Effector memory CD4-positive, alpha-beta T cell (primary cell): ENCODE data around the gene GALNS.

ENCODE experiments used
- DNase-seq, 3 donors: peaks; one replicate each; pipeline ENCODE4 v3.0.0-alpha.2; 2020
- H3K27ac ChIP-seq: 2 replicates; pipeline ENCODE4 v1.7.0; 2013; ENCODE audit warnings: mild to moderate bottlenecking, low read length, moderate library complexity; ENCODE audit not compliant: insufficient read depth, poor library complexity, severe bottlenecking
- H3K27me3 ChIP-seq: replicated peaks from 2 replicates; pipeline ENCODE4 v1.7.0; 2013; ENCODE audit warnings: mild to moderate bottlenecking, low read length; ENCODE audit not compliant: insufficient read depth, control insufficient read depth, poor library complexity, severe bottlenecking
- H3K36me3 ChIP-seq: 2 replicates; pipeline ENCODE4 v1.7.0; 2013; ENCODE audit warnings: mild to moderate bottlenecking, low read length, moderate library complexity; ENCODE audit not compliant: control insufficient read depth, insufficient read depth
- H3K4me1 ChIP-seq: 2 replicates; pipeline ENCODE4 v1.7.0; 2013; ENCODE audit warnings: low read length, mild to moderate bottlenecking; ENCODE audit not compliant: control insufficient read depth, insufficient read depth, poor library complexity, severe bottlenecking
- H3K4me3 ChIP-seq: 2 replicates; pipeline ENCODE4 v1.7.0; 2013; ENCODE audit warnings: low read length, low read depth, mild to moderate bottlenecking; ENCODE audit not compliant: insufficient read depth, poor library complexity, severe bottlenecking
- H3K9me3 ChIP-seq: 2 replicates; pipeline ENCODE4 v1.7.0; 2013; ENCODE audit warnings: mild to moderate bottlenecking, low read length, moderate library complexity; ENCODE audit not compliant: control insufficient read depth

GALNS gene

GRCh38 chr16:88836791-88837190, 20.0 kb downstream of the GALNS start:
- no peak overlapping the region for H3K27ac ChIP-seq
- no peaks in the 10 kb centered on the region for H3K9me3 ChIP-seq
- no peak overlapping the region for H3K4me3 ChIP-seq
- no peaks in the 10 kb centered on the region for H3K4me1 ChIP-seq
- no peaks in the 10 kb centered on the region for H3K27me3 ChIP-seq
- peaks cover 22% of the 10 kb centered on the region for H3K36me3 ChIP-seq
- no peak for DNase-seq

GRCh38 chr16:88835818-88836217, 20.9 kb downstream of the GALNS start:
- Histone ChIP-seq H3K9me3 (no peaks in the 10 kb centered on the region), H3K27ac (no peak overlapping the region), H3K4me3 (no peak overlapping the region), H3K4me1 (no peaks in the 10 kb centered on the region), H3K27me3 (no peaks in the 10 kb centered on the region), H3K36me3 (peaks cover 19% of the 10 kb centered on the region)
- DNase-seq, result no peak

GRCh38 chr16:88835383-88835782, 21.4 kb downstream of the GALNS start:
- Histone ChIP-seq H3K9me3 (no peaks in the 10 kb centered on the region), H3K36me3 (peaks cover 15% of the 10 kb centered on the region), H3K4me3 (no peak overlapping the region), H3K27me3 (no peaks in the 10 kb centered on the region), H3K27ac (no peak overlapping the region), H3K4me1 (no peaks in the 10 kb centered on the region)
- no peak for DNase-seq

- Histone ChIP-seq H3K4me3 (no peak overlapping the region), H3K9me3 (no peaks in the 10 kb centered on the region), H3K27me3 (no peaks in the 10 kb centered on the region), H3K27ac (no peak overlapping the region), H3K36me3 (peaks cover 7% of the 10 kb centered on the region), H3K4me1 (no peaks in the 10 kb centered on the region)
- no peak for DNase-seq
These were observed 22.1 kb downstream of the GALNS start for GRCh38 chr16:88834670-88835069.

- DNase-seq, result no peak
- no peaks in the 10 kb centered on the region for H3K36me3 ChIP-seq
These were observed 23.7 kb downstream of the GALNS start for GRCh38 chr16:88833086-88833485.

GRCh38 chr16:88831838-88832237, 24.9 kb downstream of the GALNS start:
- Histone ChIP-seq H3K27ac (no peak overlapping the region), H3K9me3 (no peaks in the 10 kb centered on the region), H3K36me3 (no peaks in the 10 kb centered on the region), H3K4me3 (no peak overlapping the region), H3K27me3 (no peaks in the 10 kb centered on the region), H3K4me1 (no peaks in the 10 kb centered on the region)
- DNase-seq, result no peak

More at GRCh38 chr16:88833086-88833485, 23.7 kb downstream of the GALNS start:
- Histone ChIP-seq H3K27ac (no peak overlapping the region), H3K9me3 (no peaks in the 10 kb centered on the region), H3K4me3 (no peak overlapping the region), H3K27me3 (no peaks in the 10 kb centered on the region), H3K4me1 (no peaks in the 10 kb centered on the region)

GRCh38 chr16:88830783-88831182, 26.0 kb downstream of the GALNS start:
- no peak for DNase-seq
- Histone ChIP-seq H3K27ac (no peak overlapping the region), H3K27me3 (no peaks in the 10 kb centered on the region), H3K4me1 (no peaks in the 10 kb centered on the region), H3K4me3 (no peak overlapping the region), H3K9me3 (no peaks in the 10 kb centered on the region), H3K36me3 (peaks cover 3% of the 10 kb centered on the region)

- Histone ChIP-seq H3K27me3 (no peaks in the 10 kb centered on the region), H3K36me3 (peaks cover 3% of the 10 kb centered on the region), H3K4me1 (no peaks in the 10 kb centered on the region)
These were observed 26.5 kb downstream of the GALNS start for GRCh38 chr16:88830258-88830657.

GRCh38 chr16:88828711-88829110, 28.0 kb downstream of the GALNS start:
- no peak overlapping the region for H3K27ac ChIP-seq
- H3K4me1 ChIP-seq, result no peaks in the 10 kb centered on the region
- H3K9me3 ChIP-seq, result no peaks in the 10 kb centered on the region
- H3K36me3 ChIP-seq, result peaks cover 3% of the 10 kb centered on the region
- H3K27me3 ChIP-seq, result no peaks in the 10 kb centered on the region
- no peak for DNase-seq
- no peak overlapping the region for H3K4me3 ChIP-seq

More at GRCh38 chr16:88830258-88830657, 26.5 kb downstream of the GALNS start:
- DNase-seq, result no peak
- Histone ChIP-seq H3K4me3 (no peak overlapping the region), H3K9me3 (no peaks in the 10 kb centered on the region), H3K27ac (no peak overlapping the region)

- peaks cover 4% of the 10 kb centered on the region for H3K36me3 ChIP-seq
- DNase-seq, result no peak
- H3K4me3 ChIP-seq, result no peak overlapping the region
- no peaks in the 10 kb centered on the region for H3K4me1 ChIP-seq
- no peaks in the 10 kb centered on the region for H3K9me3 ChIP-seq
- H3K27ac ChIP-seq, result no peak overlapping the region
- H3K27me3 ChIP-seq, result no peaks in the 10 kb centered on the region
These were observed 29.0 kb downstream of the GALNS start for GRCh38 chr16:88827727-88828126.
